Activated naive CD4-positive, alpha-beta T cell (primary cell): ENCODE results near the gene TYMS.
A peak's percentile ranks its signal among the peaks of the same experiment; 100 is the strongest.

Experiments used
- DNase-seq, 4 experiments: peaks; one replicate each; lab custom pipeline; 2025; lab: John Stamatoyannopoulos, UW

TYMS gene

DNA sequence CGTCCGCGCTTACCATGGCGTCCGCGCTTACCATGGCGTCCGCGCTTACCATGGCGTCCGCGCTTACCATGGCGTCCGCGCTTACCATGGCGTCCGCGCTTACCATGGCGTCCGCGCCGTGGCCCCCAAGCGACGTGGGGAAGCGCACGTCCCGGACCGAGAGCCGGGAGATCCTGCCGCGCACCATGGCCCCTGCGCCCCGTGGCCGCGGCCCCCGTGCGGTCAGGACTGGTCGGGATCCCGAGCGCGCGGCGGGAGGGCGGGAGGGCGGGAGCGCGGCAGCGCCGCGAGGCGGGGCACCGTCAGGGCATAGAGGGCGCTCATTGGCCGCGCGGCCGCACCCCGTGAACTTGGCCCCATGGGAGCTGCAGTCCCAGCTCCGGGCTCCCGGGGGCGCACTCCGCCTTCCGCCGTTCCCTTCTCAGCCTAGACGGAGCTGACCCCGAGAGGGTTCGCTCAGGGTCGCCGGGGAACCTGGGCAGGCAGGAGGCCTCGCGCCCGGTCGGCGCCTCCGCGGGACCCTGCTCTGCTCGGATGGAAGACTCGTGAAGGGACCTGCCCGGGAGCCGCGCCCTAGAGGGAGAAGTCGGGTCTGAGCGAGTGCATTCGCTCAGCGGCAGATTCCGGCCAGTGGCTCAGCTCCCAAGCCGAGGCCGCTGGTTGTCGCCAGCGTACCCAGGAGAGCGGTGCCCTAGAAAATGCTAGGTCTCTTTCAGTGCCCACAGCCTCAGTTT is 55.1 kb downstream of the TYMS start, which contains the start of gene ENOSF1:
Gene ENOSF1 (minus strand): TSS at position 230 of the 734 bp plus-strand sequence. CDS start 43 bp downstream, at position 187.
- DNase-seq: peak; percentile 51 to 74 (median 68)

DNA sequence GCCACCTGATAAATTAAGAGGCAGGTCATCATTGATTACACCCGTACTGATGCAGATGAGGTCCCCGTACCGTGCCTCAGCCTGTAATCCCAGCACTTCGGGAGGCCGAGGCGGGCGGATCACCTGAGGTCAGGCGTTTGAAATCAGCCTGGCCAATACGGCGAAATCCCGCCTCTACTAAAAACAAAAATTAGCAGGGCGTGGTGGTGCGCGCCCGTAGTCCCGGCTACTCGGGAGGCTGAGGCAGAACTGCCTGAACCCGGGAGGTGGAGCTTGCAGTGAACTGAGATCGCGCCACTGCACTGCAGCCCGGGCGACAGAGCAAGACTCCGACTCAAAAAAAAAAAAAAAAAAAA is 55.7 kb downstream of the TYMS start:
- DNase-seq: peak in 1 of 4 experiments; percentile 18

DNA sequence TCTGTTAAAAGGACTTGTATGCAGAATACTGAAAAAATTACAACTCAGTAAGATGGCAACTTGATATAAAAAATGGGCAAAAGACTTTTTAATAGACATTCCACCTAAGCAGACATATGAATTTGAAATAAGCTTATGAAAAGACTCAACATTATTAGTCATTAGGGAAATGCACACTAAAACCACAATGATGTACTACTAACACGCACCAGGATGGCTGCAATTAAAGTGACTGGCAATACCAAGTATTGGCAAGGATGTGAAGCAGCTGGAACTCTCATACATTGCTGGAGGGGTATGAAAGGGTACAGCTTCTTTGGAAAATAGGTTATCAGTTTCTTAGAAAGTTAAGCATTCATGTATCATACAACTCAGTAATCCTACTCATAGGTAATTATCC is 58.2 kb downstream of the TYMS start:
- DNase-seq: no peak

DNA sequence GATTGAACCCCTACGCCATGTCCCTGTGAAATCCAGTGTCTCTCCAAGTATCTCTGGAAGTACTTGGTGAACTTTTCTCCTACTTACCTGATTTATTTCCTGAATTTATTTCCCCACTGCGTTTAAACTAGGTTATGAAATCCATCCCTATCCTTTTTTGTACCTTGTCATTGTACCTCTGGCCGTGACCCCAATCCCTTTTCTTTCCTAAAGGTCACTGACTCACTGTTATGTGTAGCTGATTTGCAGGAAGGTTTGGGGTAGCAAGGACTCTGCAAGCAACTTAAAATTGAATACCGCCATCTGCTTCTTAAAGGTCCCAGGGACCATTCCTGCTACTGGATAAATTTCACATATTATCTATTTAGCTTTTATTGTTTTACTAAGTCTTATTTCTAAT is 59.5 kb downstream of the TYMS start:
- no peak for DNase-seq
